Measurements from ENCODE around the gene MAP2K1. TPM values are rescaled to one million over a fixed set of nuclear protein-coding genes. Genes with fewer than 3 reads are reported as not detected.
A peak's percentile ranks its signal among the peaks of the same experiment; 100 is the strongest.

The MAP2K1 gene
- total RNA-seq, 1 donor from 2014 or later = 82.5 TPM

DNA sequence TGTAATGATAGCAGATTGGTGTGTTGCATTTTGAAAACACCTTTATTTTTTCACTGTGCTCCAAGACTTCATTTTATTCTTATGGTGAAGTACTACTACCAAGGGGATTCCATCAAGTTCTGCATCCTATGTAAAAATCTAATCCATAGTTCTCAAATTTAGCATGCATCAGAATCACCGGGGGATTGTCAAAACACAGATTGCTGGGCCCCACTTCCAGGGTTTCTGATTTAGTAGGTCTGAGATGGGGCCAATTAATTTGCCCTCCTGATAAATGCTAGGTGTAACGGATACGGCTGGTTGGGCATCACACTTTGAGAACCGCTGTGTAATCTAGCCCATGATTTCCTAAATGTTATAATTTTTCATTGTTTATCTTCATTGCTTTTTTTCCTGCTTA lies 119.1 kb downstream of the MAP2K1 start:
- H3K36me3 Mint-ChIP-seq (ENCODE audit: low read depth) = peaks cover 44% of the 10 kb centered on the region
- H3K27ac Mint-ChIP-seq = peak overlapping the region; percentile 99
- no peaks in the 10 kb centered on the region for H3K9me3 Mint-ChIP-seq
- H3K27me3 Mint-ChIP-seq (ENCODE audit: insufficient read depth) = no peaks in the 10 kb centered on the region
- intact Hi-C loops (cut with micrococcal nuclease) = loop anchor here (1.0 to 10.0 kb wide), 6 partner anchors 9 to 1201 kb away; partner anchors contain the start of genes AAGAB, IQCH, MAP2K1 and RNU5B-1
- no peak for DNase-seq (ENCODE audit: low spot score)
- H3K4me1 Mint-ChIP-seq (ENCODE audit: low read depth) = peaks cover 47% of the 10 kb centered on the region
- H3K4me3 Mint-ChIP-seq = peak overlapping the region; percentile 99

DNA sequence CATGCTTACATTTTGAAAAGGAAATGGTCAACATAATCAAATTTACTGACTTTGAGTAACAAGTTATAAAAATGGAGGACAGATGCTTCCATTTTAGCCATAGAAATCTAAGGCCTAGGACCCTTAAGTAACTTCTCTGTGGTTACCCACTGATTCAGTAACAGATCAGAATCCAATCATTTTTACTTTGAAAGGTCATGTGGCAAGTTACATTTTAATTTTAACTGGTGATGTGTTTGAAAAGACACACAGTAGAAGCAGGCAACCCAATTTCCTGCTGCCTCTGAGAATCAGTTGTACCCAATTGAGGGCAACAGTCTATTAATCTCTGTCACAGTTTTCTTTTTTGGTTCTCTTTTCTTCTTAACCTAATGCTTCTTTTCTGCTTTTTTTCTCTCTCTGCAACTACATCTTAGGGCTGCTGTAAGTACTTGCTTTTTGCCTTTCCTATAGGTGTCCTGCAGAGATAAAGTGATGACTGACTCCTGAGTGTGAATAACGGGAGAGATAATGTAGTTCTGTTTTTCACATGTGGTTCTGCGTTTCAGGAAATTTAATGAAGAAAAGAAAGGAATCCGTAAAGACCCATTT lies 121.7 kb downstream of the MAP2K1 start:
- Mint-ChIP-seq H3K27ac (no peak overlapping the region), H3K9me3 (no peaks in the 10 kb centered on the region), H3K4me3 (no peak overlapping the region), H3K4me1 (ENCODE audit: low read depth) (peaks cover 33% of the 10 kb centered on the region), H3K27me3 (ENCODE audit: insufficient read depth) (no peaks in the 10 kb centered on the region), H3K36me3 (ENCODE audit: low read depth) (peaks cover 22% of the 10 kb centered on the region)
- no peak for DNase-seq (ENCODE audit: low spot score)
- intact Hi-C loops (cut with micrococcal nuclease) = loop anchor here (10.0 kb wide), 2 partner anchors 746 to 1204 kb away; partner anchors contain the start of genes AAGAB, IQCH and RNU5B-1

GRCh38 chr15:66514586-66514985 lies 127.9 kb downstream of the MAP2K1 start:
- peaks cover 6% of the 10 kb centered on the region for H3K4me1 Mint-ChIP-seq (ENCODE audit: low read depth)
- H3K27ac Mint-ChIP-seq = no peak overlapping the region
- no peak for DNase-seq (ENCODE audit: low spot score)
- H3K9me3 Mint-ChIP-seq = no peaks in the 10 kb centered on the region
- H3K36me3 Mint-ChIP-seq (ENCODE audit: low read depth) = peaks cover 24% of the 10 kb centered on the region
- no peaks in the 10 kb centered on the region for H3K27me3 Mint-ChIP-seq (ENCODE audit: insufficient read depth)
- no peak overlapping the region for H3K4me3 Mint-ChIP-seq
- intact Hi-C loops (cut with micrococcal nuclease) = no loop called here

- no peaks in the 10 kb centered on the region for H3K9me3 Mint-ChIP-seq
- H3K27ac Mint-ChIP-seq = peak overlapping the region; percentile 42
Observed at GRCh38 chr15:66515901-66516322, 129.2 kb downstream of the MAP2K1 start.

GRCh38 chr15:66523926-66524325 lies 137.2 kb downstream of the MAP2K1 start:
- intact Hi-C loops (cut with micrococcal nuclease) = no loop called here
- no peaks in the 10 kb centered on the region for H3K27me3 Mint-ChIP-seq (ENCODE audit: insufficient read depth)

More at GRCh38 chr15:66515901-66516322, 129.2 kb downstream of the MAP2K1 start:
- Mint-ChIP-seq H3K4me1 (ENCODE audit: low read depth) (peaks cover 6% of the 10 kb centered on the region), H3K4me3 (no peak overlapping the region), H3K36me3 (ENCODE audit: low read depth) (peaks cover 24% of the 10 kb centered on the region), H3K27me3 (ENCODE audit: insufficient read depth) (no peaks in the 10 kb centered on the region)
- intact Hi-C loops (cut with micrococcal nuclease) = no loop called here
- DNase-seq (ENCODE audit: low spot score) = no peak

DNA sequence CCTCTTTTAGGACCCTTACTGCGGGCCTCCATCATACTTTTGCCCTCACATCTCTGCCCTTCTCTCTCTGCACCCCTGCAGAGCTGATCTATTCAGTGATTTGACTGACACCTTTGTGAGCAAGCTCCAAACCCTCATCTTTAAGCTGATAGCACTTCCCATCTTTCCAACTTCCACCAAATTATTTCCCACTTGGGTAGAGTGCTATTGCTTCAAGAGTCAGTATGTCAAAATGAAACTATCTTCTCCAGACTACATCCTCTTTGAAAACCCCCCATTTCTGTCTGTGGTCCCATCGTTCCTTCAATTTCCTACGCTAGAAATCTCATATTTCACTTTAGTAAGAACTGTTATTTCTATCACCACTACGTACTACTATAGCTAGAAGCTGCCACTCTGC lies 138.1 kb downstream of the MAP2K1 start:
- no peaks in the 10 kb centered on the region for H3K27me3 Mint-ChIP-seq (ENCODE audit: insufficient read depth)
- peaks cover 10% of the 10 kb centered on the region for H3K4me1 Mint-ChIP-seq (ENCODE audit: low read depth)
- no peak for DNase-seq (ENCODE audit: low spot score)
- H3K9me3 Mint-ChIP-seq = no peaks in the 10 kb centered on the region
- peaks cover 31% of the 10 kb centered on the region for H3K36me3 Mint-ChIP-seq (ENCODE audit: low read depth)
- intact Hi-C loops (cut with micrococcal nuclease) = no loop called here
- no peak overlapping the region for H3K27ac Mint-ChIP-seq
- H3K4me3 Mint-ChIP-seq = no peak overlapping the region

More at GRCh38 chr15:66523926-66524325, 137.2 kb downstream of the MAP2K1 start:
- Mint-ChIP-seq H3K4me1 (ENCODE audit: low read depth) (peaks cover 10% of the 10 kb centered on the region), H3K4me3 (no peak overlapping the region), H3K36me3 (ENCODE audit: low read depth) (peaks cover 28% of the 10 kb centered on the region), H3K9me3 (no peaks in the 10 kb centered on the region), H3K27ac (no peak overlapping the region)
- no peak for DNase-seq (ENCODE audit: low spot score)

DNA sequence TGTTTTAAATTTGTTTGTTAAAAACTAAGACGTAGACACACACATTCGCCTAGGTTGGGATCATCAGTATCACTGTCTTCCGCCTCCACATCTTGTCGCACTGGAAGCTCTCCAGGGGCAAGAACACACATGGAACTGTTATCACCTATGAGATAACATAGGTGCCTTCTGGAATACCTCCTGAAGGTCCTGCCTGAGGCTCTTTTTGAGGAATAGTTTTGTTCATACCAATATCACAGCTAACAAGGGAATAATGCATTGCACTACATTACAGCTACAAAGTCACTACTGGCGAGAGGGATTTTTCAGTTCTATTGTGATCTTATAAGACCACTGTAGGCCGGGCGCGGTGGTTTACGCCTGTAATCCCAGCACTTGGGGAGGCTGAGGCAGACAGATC lies 148.3 kb downstream of the MAP2K1 start:
- no peaks in the 10 kb centered on the region for H3K4me1 Mint-ChIP-seq (ENCODE audit: low read depth)
- H3K4me3 Mint-ChIP-seq = no peak overlapping the region
- peaks cover 25% of the 10 kb centered on the region for H3K36me3 Mint-ChIP-seq (ENCODE audit: low read depth)
- no peak overlapping the region for H3K27ac Mint-ChIP-seq
- no peaks in the 10 kb centered on the region for H3K9me3 Mint-ChIP-seq
- intact Hi-C loops (cut with micrococcal nuclease) = no loop called here
- no peaks in the 10 kb centered on the region for H3K27me3 Mint-ChIP-seq (ENCODE audit: insufficient read depth)
- no peak for DNase-seq (ENCODE audit: low spot score)

Other genes with a start within 250 kb of the MAP2K1 start
- gene MEGF11, start 133.2 kb upstream of the MAP2K1 start, total RNA-seq = not detected in 2 replicates
- gene DIS3L, start 93.3 kb upstream of the MAP2K1 start, total RNA-seq = 47.7 and 56.0 TPM in 2 replicates
- 49.2 and 56.0 TPM in 2 replicates for gene TIPIN, start 30.2 kb upstream of the MAP2K1 start, total RNA-seq
- 37.3 and 39.0 TPM in 2 replicates for gene SNAPC5, start 110.8 kb downstream of the MAP2K1 start, total RNA-seq
- gene RPL4, start 117.9 kb downstream of the MAP2K1 start, total RNA-seq = 3,069 and 3,091 TPM in 2 replicates
- gene ZWILCH, start 118.4 kb downstream of the MAP2K1 start, total RNA-seq = 37.5 and 42.2 TPM in 2 replicates
- gene LCTL, start 179.1 kb downstream of the MAP2K1 start, total RNA-seq = not detected in 2 replicates